K562 (cell line): ENCODE measurements around the gene GPALPP1. TPM values are rescaled to one million over a fixed set of nuclear protein-coding genes. Genes with fewer than 3 reads are reported as not detected.

Source experiments
- ATF1 ChIP-seq, 2 experiments: fragments of 450-650 bp in 1 of 2; IDR thresholded peaks; 2 replicates each; pipeline ENCODE4 v1.6.1; 2016; ENCODE audit warnings: missing compliant biosample characterization in 1 of 2, missing genetic modification characterization in 1 of 2
- C11orf30 ChIP-seq: fragments of 450-650 bp; IDR thresholded peaks from 2 replicates; pipeline ENCODE4 v1.6.1; 2016; ENCODE audit warnings: low read depth, mild to moderate bottlenecking
- CHD4 ChIP-seq: fragments of 200-600 bp; sonication (generic); IDR thresholded peaks from 3 replicates; pipeline ENCODE4 v1.6.1; 2012; ENCODE audit warnings: low read depth, mild to moderate bottlenecking, mixed read lengths, low read length, inconsistent platforms; ENCODE audit not compliant: insufficient read depth, insufficient replicate concordance, poor library complexity, severe bottlenecking
- FOXK2 ChIP-seq, 2 experiments: fragments of 450-650 bp; IDR thresholded peaks in 1 of 2; conservative IDR thresholded peaks in 1 of 2; 2 replicates each; pipeline ENCODE4 v1.6.1; 2016; ENCODE audit warnings: low read depth in 2 of 2, mild to moderate bottlenecking in 1 of 2
- MEF2D ChIP-seq: conservative IDR thresholded peaks from 2 replicates; pipeline ENCODE4 v1.6.1; 2016; ENCODE audit warnings: low read depth, missing genetic modification characterization, missing compliant biosample characterization
- MXI1 ChIP-seq: IDR thresholded peaks from 2 replicates; pipeline ENCODE4 v1.6.1; 2011; ENCODE audit warnings: low read depth, mild to moderate bottlenecking, improper control_type of control experiment, low read length
- POLR3G ChIP-seq: IDR thresholded peaks from 2 replicates; pipeline ENCODE4 v1.6.1; 2011; ENCODE audit not compliant: insufficient read length, insufficient replicate concordance; ENCODE audit errors: extremely low read depth
- RAD21 ChIP-seq, 2 experiments: fragments of 250-450 bp in 1 of 2; fragments of 450-650 bp in 1 of 2; sonication (Bioruptor Pico) in 1 of 2; formaldehyde crosslinking in 1 of 2; IDR thresholded peaks in 1 of 2; conservative IDR thresholded peaks in 1 of 2; 2 replicates each; pipeline versions ENCODE4 v1.4.0 to v1.8.0; 2020 to 2022; ENCODE audit warnings: mild to moderate bottlenecking in 2 of 2, moderate library complexity in 1 of 2
- RBM17 ChIP-seq: fragments of 200-400 bp; formaldehyde crosslinking; IDR thresholded peaks from 2 replicates; pipeline ENCODE4 v1.6.1; 2017; ENCODE audit warnings: low read depth, mild to moderate bottlenecking, low read length, borderline replicate concordance
- ZNF431 ChIP-seq: sonication (generic); formaldehyde crosslinking; IDR thresholded peaks from 2 replicates; pipeline ENCODE4 v1.8.0; 2022; ENCODE audit warnings: mild to moderate bottlenecking, missing genetic modification reagents
- polyA plus RNA-seq, 8 experiments: library from polyadenylated mRNA; depleted of rRNA in 4 of 8; stranded (reverse) in 5 of 8; unstranded in 3 of 8; fragments of >200 nt; fragmentation: Nextera tagmentation in 2 of 8; fragmentation: Illumina TruSeq in 1 of 8; extraction: Ambion mirVana in 2 of 8; extraction: Trizol in 1 of 8; gene quantifications; 2 replicates each; pipeline versions ENCODE4 v1.2.1 to v1.2.3, GENCODE V29; 2011 to 2014; ENCODE audit warnings: inconsistent platforms in 1 of 8, missing spikeins in 1 of 8
- total RNA-seq, 7 experiments: library from RNA; depleted of rRNA in 6 of 7; stranded (reverse); fragments of >200 nt in 6 of 7; fragmentation: Illumina TruSeq in 2 of 7; extraction: Trizol in 2 of 7; gene quantifications; 2 replicates each; pipeline versions ENCODE4 v1.2.1 to v1.2.3, GENCODE V29; 2011 to 2021; ENCODE audit warnings: low replicate concordance in 1 of 7
- TF ChIP-seq, protein P1 (sequence below), 2 experiments: fragments of 450-650 bp; IDR thresholded peaks; 2 replicates each; pipeline ENCODE4 v1.6.1; 2018; ENCODE audit warnings: mild to moderate bottlenecking in 2 of 2, low read depth in 1 of 2; ENCODE audit not compliant: partially characterized antibody in 2 of 2
- TF ChIP-seq, protein P2 (sequence below): IDR thresholded peaks from 3 replicates; pipeline ENCODE4 v1.6.1; 2011; ENCODE audit warnings: borderline replicate concordance, mild to moderate bottlenecking; ENCODE audit not compliant: insufficient read length, insufficient read depth
- TF ChIP-seq, protein P3 (sequence below), 2 experiments: fragments of 450-650 bp; conservative IDR thresholded peaks; 2 replicates each; pipeline ENCODE4 v1.6.1; 2017; ENCODE audit warnings: mild to moderate bottlenecking in 2 of 2, moderate library complexity in 2 of 2
- TF ChIP-seq, protein P4 (sequence below): sonication (generic); formaldehyde crosslinking; IDR thresholded peaks from 2 replicates; pipeline ENCODE4 v1.8.0; 2023; ENCODE audit warnings: mild to moderate bottlenecking, missing genetic modification reagents

Gene GPALPP1
- total and polyA plus RNA-seq, 9 of the 15 experiments (the other 6 are each of a cell fraction or from before 2014, with no cell fraction given) = 8.1 to 22.3 (median 18.5) TPM

DNA sequence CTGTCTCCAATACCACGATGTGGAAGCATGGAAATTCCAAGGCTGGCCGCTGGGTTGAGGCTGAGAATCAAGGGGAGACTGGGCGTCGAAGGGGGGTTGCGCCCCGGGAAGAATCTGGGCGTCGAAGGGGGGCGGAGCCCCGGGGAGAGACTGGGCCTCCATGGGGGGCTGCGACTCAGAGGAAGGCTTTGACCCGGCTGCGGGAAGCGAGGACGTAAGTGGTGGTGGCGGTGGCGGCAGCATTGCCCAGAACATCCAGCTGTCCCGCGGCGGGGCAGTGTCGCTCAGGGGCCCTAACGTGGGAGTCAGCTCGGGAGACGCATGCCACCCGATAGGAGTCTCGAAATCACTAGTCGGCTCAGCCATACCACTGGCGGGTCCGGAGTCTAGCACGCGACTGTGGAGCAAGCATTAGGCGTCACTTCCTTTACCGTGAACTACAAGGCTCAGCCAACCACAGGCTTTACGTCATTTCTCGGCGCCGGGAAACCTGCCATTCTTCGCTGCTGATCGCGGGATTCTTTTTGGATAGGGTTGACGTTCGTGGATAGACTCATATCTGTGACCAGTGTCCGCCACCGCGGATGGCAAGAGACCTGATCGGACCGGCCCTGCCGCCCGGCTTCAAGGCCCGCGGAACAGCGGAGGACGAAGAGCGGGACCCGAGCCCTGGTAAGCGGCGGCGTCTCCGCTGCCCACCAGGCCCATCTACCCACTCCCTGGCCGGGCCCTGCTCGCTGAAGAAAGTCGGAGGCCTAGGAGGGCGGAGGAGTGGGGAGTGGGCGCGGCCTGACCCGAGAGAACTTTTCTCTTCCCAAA, at the start of gene GPALPP1, which contains the start of gene NUFIP1 (continued):
- no peak for TF ChIP-seq ZNF431
- TF ChIP-seq, protein P1, sequence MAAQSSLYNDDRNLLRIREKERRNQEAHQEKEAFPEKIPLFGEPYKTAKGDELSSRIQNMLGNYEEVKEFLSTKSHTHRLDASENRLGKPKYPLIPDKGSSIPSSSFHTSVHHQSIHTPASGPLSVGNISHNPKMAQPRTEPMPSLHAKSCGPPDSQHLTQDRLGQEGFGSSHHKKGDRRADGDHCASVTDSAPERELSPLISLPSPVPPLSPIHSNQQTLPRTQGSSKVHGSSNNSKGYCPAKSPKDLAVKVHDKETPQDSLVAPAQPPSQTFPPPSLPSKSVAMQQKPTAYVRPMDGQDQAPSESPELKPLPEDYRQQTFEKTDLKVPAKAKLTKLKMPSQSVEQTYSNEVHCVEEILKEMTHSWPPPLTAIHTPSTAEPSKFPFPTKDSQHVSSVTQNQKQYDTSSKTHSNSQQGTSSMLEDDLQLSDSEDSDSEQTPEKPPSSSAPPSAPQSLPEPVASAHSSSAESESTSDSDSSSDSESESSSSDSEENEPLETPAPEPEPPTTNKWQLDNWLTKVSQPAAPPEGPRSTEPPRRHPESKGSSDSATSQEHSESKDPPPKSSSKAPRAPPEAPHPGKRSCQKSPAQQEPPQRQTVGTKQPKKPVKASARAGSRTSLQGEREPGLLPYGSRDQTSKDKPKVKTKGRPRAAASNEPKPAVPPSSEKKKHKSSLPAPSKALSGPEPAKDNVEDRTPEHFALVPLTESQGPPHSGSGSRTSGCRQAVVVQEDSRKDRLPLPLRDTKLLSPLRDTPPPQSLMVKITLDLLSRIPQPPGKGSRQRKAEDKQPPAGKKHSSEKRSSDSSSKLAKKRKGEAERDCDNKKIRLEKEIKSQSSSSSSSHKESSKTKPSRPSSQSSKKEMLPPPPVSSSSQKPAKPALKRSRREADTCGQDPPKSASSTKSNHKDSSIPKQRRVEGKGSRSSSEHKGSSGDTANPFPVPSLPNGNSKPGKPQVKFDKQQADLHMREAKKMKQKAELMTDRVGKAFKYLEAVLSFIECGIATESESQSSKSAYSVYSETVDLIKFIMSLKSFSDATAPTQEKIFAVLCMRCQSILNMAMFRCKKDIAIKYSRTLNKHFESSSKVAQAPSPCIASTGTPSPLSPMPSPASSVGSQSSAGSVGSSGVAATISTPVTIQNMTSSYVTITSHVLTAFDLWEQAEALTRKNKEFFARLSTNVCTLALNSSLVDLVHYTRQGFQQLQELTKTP (IDR thresholded peaks at IDR 0.05; ENCODE audit: low read depth in 1 of 2, partially characterized antibody in 2 of 2) = no peak
- TF ChIP-seq, protein P2, sequence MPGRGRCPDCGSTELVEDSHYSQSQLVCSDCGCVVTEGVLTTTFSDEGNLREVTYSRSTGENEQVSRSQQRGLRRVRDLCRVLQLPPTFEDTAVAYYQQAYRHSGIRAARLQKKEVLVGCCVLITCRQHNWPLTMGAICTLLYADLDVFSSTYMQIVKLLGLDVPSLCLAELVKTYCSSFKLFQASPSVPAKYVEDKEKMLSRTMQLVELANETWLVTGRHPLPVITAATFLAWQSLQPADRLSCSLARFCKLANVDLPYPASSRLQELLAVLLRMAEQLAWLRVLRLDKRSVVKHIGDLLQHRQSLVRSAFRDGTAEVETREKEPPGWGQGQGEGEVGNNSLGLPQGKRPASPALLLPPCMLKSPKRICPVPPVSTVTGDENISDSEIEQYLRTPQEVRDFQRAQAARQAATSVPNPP = no peak
- TF ChIP-seq MEF2D (tag) = no peak
- TF ChIP-seq, protein P3, sequence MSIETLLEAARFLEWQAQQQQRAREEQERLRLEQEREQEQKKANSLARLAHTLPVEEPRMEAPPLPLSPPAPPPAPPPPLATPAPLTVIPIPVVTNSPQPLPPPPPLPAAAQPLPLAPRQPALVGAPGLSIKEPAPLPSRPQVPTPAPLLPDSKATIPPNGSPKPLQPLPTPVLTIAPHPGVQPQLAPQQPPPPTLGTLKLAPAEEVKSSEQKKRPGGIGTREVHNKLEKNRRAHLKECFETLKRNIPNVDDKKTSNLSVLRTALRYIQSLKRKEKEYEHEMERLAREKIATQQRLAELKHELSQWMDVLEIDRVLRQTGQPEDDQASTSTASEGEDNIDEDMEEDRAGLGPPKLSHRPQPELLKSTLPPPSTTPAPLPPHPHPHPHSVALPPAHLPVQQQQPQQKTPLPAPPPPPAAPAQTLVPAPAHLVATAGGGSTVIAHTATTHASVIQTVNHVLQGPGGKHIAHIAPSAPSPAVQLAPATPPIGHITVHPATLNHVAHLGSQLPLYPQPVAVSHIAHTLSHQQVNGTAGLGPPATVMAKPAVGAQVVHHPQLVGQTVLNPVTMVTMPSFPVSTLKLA (conservative IDR thresholded peaks at IDR 0.05) = peak; percentile 87 to 95
- no peak for TF ChIP-seq CHD4
- peak; percentile 71 for TF ChIP-seq MXI1
- TF ChIP-seq FOXK2 (conservative IDR thresholded peaks at IDR 0.05 in 1 of 2, IDR thresholded peaks at IDR 0.05 in 1 of 2; ENCODE audit: low read depth in 2 of 2) = peak; percentile 73 to 89; a peak in 3 of 4 replicates
- no peak for TF ChIP-seq POLR3G
- no peak for TF ChIP-seq RAD21 (CRISPR knock-in tag; conservative IDR thresholded peaks at IDR 0.05 in 1 of 2, IDR thresholded peaks at IDR 0.05 in 1 of 2)
- peak; percentile 97 for TF ChIP-seq C11orf30
- TF ChIP-seq ATF1 (CRISPR knock-in tag; IDR thresholded peaks at IDR 0.05) = peak; percentile 85
- TF ChIP-seq ATF1 (tag; IDR thresholded peaks at IDR 0.05) = peak; percentile 99
- no peak for TF ChIP-seq RBM17
- TF ChIP-seq, protein P4, sequence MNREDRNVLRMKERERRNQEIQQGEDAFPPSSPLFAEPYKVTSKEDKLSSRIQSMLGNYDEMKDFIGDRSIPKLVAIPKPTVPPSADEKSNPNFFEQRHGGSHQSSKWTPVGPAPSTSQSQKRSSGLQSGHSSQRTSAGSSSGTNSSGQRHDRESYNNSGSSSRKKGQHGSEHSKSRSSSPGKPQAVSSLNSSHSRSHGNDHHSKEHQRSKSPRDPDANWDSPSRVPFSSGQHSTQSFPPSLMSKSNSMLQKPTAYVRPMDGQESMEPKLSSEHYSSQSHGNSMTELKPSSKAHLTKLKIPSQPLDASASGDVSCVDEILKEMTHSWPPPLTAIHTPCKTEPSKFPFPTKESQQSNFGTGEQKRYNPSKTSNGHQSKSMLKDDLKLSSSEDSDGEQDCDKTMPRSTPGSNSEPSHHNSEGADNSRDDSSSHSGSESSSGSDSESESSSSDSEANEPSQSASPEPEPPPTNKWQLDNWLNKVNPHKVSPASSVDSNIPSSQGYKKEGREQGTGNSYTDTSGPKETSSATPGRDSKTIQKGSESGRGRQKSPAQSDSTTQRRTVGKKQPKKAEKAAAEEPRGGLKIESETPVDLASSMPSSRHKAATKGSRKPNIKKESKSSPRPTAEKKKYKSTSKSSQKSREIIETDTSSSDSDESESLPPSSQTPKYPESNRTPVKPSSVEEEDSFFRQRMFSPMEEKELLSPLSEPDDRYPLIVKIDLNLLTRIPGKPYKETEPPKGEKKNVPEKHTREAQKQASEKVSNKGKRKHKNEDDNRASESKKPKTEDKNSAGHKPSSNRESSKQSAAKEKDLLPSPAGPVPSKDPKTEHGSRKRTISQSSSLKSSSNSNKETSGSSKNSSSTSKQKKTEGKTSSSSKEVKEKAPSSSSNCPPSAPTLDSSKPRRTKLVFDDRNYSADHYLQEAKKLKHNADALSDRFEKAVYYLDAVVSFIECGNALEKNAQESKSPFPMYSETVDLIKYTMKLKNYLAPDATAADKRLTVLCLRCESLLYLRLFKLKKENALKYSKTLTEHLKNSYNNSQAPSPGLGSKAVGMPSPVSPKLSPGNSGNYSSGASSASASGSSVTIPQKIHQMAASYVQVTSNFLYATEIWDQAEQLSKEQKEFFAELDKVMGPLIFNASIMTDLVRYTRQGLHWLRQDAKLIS (CRISPR knock-in tag) = no peak
